ENCODE measurements around the gene PKMYT1.
"Not testable (repeated sequence)": the region's sequence is repeated elsewhere in the genome, so short reads cannot be mapped to it uniquely, and the experiment has no call there.

The PKMYT1 gene

GRCh38 chr16:2929693-2930092 is 50.6 kb downstream of the PKMYT1 start:
- no peak for DNase-seq

GRCh38 chr16:2928796-2929195 is 51.5 kb downstream of the PKMYT1 start:
- DNase-seq: no peak

- not testable (repeated sequence) for DNase-seq
These were observed 52.1 kb downstream of the PKMYT1 start for GRCh38 chr16:2928151-2928550.

- peak; percentile 76 for DNase-seq
These were observed 53.1 kb downstream of the PKMYT1 start for GRCh38 chr16:2927010-2927646.

GRCh38 chr16:2926650-2926999 is 53.6 kb downstream of the PKMYT1 start:
- no peak for DNase-seq

GRCh38 chr16:2925951-2926649 is 54.1 kb downstream of the PKMYT1 start:
- DNase-seq: no peak

- DNase-seq: no peak
These were observed 55.1 kb downstream of the PKMYT1 start for GRCh38 chr16:2924901-2925755.

- no peak for DNase-seq
These were observed 56.8 kb downstream of the PKMYT1 start for GRCh38 chr16:2923481-2923880.

Data from activated CD4-positive, alpha-beta T cell treated with anti-CD3 and anti-CD28 coated beads for 1 hour (primary cell).